GM06990 (cell line): Measurements from ENCODE around the gene PDSS1.

ENCODE experiments used
- DNase-seq: peaks from one replicate; pipeline ENCODE4 v3.0.0-alpha.2; 2011; ENCODE audit not compliant: insufficient read length; ENCODE audit errors: extremely low read depth
- H3K27me3 ChIP-seq: replicated peaks from 2 replicates; pipeline ENCODE4 v1.6.0; 2011; ENCODE audit warnings: low read length; ENCODE audit not compliant: control insufficient read depth, insufficient read depth
- H3K36me3 ChIP-seq: 2 replicates; pipeline ENCODE4 v1.5.1; 2011; ENCODE audit warnings: low read length; ENCODE audit not compliant: control insufficient read depth, insufficient read depth
- H3K4me3 ChIP-seq: replicated peaks from 2 replicates; pipeline ENCODE4 v1.5.1; 2011; ENCODE audit warnings: low read depth, mild to moderate bottlenecking, control low read depth, low read length
- TF ChIP-seq, protein P1 (sequence below): IDR thresholded peaks from 2 replicates; pipeline ENCODE4 v1.5.1; 2011; ENCODE audit warnings: low read length, control low read depth, mild to moderate bottlenecking, inconsistent platforms; ENCODE audit not compliant: insufficient read depth, poor library complexity, severe bottlenecking

PDSS1 gene

DNA sequence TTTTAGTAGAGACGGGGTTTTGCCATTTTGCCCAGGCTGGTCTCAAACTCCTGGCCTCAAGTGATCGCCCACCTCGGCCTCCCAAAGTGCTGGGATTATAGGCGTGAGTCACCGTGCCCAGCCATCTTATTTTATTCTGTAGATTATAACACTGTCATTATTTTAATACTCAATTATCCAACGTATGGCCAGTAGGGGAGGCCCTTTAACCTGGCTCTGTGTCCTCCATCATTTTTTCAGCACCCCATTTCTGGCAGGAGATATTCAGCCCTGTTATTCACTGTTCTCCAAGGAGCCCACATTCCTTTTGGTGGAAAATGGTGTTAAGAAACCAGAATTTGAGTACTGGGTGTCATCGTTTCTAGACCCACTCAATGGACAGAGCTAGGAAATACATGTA lies 31.5 kb downstream of the PDSS1 start:
- TF ChIP-seq, protein P1, sequence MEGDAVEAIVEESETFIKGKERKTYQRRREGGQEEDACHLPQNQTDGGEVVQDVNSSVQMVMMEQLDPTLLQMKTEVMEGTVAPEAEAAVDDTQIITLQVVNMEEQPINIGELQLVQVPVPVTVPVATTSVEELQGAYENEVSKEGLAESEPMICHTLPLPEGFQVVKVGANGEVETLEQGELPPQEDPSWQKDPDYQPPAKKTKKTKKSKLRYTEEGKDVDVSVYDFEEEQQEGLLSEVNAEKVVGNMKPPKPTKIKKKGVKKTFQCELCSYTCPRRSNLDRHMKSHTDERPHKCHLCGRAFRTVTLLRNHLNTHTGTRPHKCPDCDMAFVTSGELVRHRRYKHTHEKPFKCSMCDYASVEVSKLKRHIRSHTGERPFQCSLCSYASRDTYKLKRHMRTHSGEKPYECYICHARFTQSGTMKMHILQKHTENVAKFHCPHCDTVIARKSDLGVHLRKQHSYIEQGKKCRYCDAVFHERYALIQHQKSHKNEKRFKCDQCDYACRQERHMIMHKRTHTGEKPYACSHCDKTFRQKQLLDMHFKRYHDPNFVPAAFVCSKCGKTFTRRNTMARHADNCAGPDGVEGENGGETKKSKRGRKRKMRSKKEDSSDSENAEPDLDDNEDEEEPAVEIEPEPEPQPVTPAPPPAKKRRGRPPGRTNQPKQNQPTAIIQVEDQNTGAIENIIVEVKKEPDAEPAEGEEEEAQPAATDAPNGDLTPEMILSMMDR = peak; percentile 31
- Histone ChIP-seq H3K27me3 (no peaks in the 10 kb centered on the region), H3K4me3 (no peak overlapping the region), H3K36me3 (peaks cover 6% of the 10 kb centered on the region)
- DNase-seq = no peak

DNA sequence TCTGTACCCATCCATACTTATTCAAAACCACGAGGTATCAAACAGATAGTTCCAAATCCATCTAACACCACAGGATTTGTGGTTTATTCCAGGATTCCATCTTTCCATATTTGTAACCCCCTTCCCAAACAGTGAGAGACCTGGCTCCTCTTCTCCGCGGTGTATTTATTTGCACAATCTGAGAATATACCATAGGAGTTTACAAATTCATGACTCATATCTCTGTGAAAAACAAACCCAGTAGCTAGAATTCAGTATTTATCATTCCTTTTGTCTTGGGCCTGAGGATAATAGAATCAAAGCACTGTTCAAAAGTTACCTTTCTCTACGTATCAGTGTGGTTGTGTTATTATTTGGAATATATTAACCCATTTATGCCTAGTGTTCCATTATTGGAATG lies 31.9 kb downstream of the PDSS1 start:
- DNase-seq = no peak
- TF ChIP-seq, protein P1 = no peak
- H3K27me3 ChIP-seq = no peaks in the 10 kb centered on the region
- H3K36me3 ChIP-seq = peaks cover 6% of the 10 kb centered on the region
- H3K4me3 ChIP-seq = no peak overlapping the region

DNA sequence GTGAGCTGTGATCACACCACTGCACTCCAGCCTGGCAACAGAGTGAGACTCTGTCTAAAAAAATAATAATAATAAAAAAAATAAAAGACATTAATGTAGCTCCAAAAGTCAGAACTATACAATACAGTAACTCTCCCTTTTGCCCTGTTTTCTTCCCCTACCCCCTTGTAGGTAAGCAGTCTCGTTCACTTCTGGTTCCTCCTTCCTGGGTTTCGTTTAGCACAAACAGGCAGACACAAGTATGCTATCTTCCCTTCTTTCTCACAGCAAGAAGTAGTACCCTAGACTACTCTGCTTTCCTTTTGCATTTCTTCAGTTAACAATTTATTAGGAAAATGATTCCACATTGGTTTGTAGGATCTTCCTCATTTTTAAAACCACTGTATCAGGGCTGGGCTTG lies 33.1 kb downstream of the PDSS1 start:
- TF ChIP-seq, protein P1 = no peak
- no peak overlapping the region for H3K4me3 ChIP-seq
- no peaks in the 10 kb centered on the region for H3K27me3 ChIP-seq
- H3K36me3 ChIP-seq = peaks cover 10% of the 10 kb centered on the region
- no peak for DNase-seq

DNA sequence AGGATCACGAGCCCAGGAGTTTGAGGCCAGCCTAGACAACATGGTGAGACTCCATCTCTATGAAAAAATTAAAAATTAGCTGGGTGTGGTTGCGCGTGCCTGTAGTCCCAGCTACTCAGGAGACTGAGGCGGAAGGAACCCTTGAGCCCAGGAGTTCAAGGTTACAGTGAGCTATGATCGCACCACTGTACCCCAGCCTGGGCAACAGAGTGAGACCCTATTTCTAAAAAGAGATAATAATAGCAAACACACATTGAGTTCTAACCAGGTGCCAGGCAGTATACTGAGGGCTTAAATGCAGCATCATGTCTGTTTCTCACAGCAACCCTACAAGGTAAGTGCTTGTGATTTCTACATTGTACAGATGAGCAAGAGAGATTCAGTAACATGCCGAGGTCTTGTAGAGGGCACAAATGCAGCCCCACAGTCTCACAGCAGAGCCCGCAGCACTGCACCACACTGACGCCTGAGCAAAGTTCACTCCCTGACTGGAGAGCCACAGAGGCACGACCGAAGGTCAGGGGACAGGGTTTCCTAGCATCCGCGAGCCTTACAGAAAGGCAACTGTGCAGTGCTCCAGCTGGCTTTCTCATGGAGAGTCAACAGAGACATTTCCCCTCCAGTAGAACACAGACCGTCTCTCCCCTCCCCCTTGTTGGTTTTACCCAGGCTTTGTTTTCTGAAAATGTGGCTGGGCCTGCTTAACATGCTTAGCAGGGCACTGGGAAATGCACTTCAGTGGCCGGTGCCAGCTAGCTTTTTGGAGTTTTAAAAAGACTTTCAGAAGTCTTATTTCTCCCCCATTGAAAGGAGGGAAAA lies 36.5 kb downstream of the PDSS1 start:
- Histone ChIP-seq H3K4me3 (no peak overlapping the region), H3K27me3 (no peaks in the 10 kb centered on the region), H3K36me3 (peaks cover 12% of the 10 kb centered on the region)
- DNase-seq = no peak
- TF ChIP-seq, protein P1 = no peak

DNA sequence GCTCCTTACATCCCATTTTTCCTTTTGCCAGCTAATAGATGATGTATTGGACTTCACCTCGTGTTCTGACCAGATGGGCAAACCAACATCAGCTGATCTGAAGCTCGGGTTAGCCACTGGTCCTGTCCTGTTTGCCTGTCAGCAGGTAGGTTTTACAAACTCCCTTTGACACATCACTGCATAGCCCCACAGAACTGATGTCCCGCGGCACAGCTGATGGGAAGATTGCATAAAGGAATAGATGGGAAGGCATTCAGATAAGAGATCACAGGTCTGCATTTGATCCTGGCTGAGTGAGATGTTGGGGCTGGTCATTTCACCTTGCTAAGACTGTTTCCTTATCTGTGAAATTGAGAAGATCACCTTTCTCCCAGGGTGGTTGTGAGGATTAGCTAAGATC lies 37.9 kb downstream of the PDSS1 start:
- no peak for DNase-seq
- H3K36me3 ChIP-seq = peaks cover 12% of the 10 kb centered on the region
- H3K27me3 ChIP-seq = no peaks in the 10 kb centered on the region
- no peak overlapping the region for H3K4me3 ChIP-seq
- TF ChIP-seq, protein P1 = no peak
